Right lobe of liver (tissue), 4 donors: ENCODE measurements around the gene GFOD1.

Experiments used
- POLR2A ChIP-seq: fragments of 450-650 bp; IDR thresholded peaks from one replicate; pipeline ENCODE4 v1.6.1; 2017; ENCODE audit warnings: antibody characterized with exemption, mild to moderate bottlenecking
- TF ChIP-seq, protein P1 (sequence below), 4 donors: fragments of 200-600 bp in 3 of 4; fragments of 450-650 bp in 1 of 4; IDR thresholded peaks; one replicate each; pipeline versions ENCODE4 v1.5.1 to v1.8.0; 2016 to 2022; ENCODE audit warnings: antibody characterized with exemption in 4 of 4, mild to moderate bottlenecking in 2 of 4
- donor health status: DM: no; HTN: no; CAD: no.
- donor health status: DM: no; HTN: no; CAD: no.
- donor health status: DM: no; HTN: yes; CAD: no.

- TF ChIP-seq, protein P1, sequence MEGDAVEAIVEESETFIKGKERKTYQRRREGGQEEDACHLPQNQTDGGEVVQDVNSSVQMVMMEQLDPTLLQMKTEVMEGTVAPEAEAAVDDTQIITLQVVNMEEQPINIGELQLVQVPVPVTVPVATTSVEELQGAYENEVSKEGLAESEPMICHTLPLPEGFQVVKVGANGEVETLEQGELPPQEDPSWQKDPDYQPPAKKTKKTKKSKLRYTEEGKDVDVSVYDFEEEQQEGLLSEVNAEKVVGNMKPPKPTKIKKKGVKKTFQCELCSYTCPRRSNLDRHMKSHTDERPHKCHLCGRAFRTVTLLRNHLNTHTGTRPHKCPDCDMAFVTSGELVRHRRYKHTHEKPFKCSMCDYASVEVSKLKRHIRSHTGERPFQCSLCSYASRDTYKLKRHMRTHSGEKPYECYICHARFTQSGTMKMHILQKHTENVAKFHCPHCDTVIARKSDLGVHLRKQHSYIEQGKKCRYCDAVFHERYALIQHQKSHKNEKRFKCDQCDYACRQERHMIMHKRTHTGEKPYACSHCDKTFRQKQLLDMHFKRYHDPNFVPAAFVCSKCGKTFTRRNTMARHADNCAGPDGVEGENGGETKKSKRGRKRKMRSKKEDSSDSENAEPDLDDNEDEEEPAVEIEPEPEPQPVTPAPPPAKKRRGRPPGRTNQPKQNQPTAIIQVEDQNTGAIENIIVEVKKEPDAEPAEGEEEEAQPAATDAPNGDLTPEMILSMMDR (IDR thresholded peaks at IDR 0.05), result no peak
- no peak for TF ChIP-seq POLR2A
Observed at GRCh38 chr6:13420269-13420668, 67.1 kb downstream of the GFOD1 start.
